Measurements from ENCODE around the gene THSD7B. TPM values are rescaled to one million over a fixed set of nuclear protein-coding genes. Genes with fewer than 3 reads are reported as not detected.

Gene THSD7B
- polyA plus RNA-seq, 1 donor from 2014 or later, result 0.46 TPM

DNA sequence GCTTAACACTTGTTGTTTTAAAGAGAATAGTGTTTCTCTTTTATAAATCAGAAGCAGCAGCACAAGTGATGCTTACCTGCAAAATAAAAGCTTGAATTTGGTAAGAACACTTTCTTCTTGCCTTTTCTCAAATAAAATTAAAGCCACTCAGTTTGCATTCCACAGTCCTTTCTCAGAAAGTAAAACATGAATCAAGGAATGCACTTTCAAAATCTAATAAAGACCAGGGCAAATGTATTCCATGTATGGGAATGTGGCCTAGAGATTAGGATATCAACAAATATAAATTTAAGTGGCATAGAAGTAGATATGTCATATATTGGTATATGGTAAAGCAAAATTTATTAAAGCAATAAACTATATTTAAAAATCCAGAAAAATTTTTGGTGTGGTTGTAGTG lies 352.8 kb downstream of the THSD7B start:
- H3K4me2 ChIP-seq (ENCODE audit: low read length), result no peak overlapping the region

DNA sequence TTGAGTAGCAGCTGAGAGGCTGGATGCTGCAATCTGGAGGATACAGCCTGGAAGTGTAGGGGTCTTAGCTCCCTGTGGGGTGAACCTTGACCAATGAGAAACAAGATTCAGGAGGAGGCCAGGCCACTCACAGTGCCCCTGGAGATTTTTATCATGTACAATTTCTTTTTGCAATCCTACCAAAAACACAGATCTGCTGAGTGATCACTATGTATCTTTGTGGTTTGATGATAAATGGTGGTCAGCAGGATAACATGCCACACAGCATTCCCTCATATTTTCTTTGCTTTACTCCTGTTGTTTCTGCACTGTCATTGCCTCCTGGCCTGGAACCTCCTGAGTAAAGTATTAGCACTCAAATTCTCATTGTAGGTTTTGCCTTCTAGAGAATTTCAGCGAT lies 357.9 kb downstream of the THSD7B start:
- Histone ChIP-seq H3K79me2 (replicated peaks; ENCODE audit: insufficient read depth, low read length) (no peaks in the 10 kb centered on the region), H3K9me3 (ENCODE audit: low read length) (no peaks in the 10 kb centered on the region), H4K20me1 (ENCODE audit: insufficient read depth) (no peaks in the 10 kb centered on the region), H3F3A (ENCODE audit: insufficient read depth, low read length, poor library complexity, severe bottlenecking) (no peaks in the 10 kb centered on the region), H2AFZ (ENCODE audit: low read depth, low read length) (no peak overlapping the region), H3K27ac (ENCODE audit: low read length) (no peak overlapping the region), H3K9ac (ENCODE audit: low read length) (no peak overlapping the region), H3K4me2 (ENCODE audit: low read length) (no peak overlapping the region), H3K36me3 (ENCODE audit: insufficient read depth, low read length) (no peaks in the 10 kb centered on the region), H3K27me3 (ENCODE audit: insufficient read depth, low read depth, low read length) (no peaks in the 10 kb centered on the region), H3K4me3 (ENCODE audit: low read length) (no peak overlapping the region), H3K9me2 (ENCODE audit: insufficient read depth, low read length) (no peaks in the 10 kb centered on the region)
- no peak for TF ChIP-seq MXI1 (conservative IDR thresholded peaks at IDR 0.05; ENCODE audit: poor library complexity, severe bottlenecking)
- TF ChIP-seq RAD21 (conservative IDR thresholded peaks at IDR 0.05), result no peak
- no peak for TF ChIP-seq EZH2 (IDR thresholded peaks at IDR 0.05; ENCODE audit: borderline replicate concordance, insufficient read depth, low read length, poor library complexity, severe bottlenecking)
- TF ChIP-seq EP300 (conservative IDR thresholded peaks at IDR 0.05; ENCODE audit: poor library complexity, severe bottlenecking), result no peak
- no peak for TF ChIP-seq POLR2AphosphoS5 (IDR thresholded peaks at IDR 0.05)
- TF ChIP-seq, protein P1, sequence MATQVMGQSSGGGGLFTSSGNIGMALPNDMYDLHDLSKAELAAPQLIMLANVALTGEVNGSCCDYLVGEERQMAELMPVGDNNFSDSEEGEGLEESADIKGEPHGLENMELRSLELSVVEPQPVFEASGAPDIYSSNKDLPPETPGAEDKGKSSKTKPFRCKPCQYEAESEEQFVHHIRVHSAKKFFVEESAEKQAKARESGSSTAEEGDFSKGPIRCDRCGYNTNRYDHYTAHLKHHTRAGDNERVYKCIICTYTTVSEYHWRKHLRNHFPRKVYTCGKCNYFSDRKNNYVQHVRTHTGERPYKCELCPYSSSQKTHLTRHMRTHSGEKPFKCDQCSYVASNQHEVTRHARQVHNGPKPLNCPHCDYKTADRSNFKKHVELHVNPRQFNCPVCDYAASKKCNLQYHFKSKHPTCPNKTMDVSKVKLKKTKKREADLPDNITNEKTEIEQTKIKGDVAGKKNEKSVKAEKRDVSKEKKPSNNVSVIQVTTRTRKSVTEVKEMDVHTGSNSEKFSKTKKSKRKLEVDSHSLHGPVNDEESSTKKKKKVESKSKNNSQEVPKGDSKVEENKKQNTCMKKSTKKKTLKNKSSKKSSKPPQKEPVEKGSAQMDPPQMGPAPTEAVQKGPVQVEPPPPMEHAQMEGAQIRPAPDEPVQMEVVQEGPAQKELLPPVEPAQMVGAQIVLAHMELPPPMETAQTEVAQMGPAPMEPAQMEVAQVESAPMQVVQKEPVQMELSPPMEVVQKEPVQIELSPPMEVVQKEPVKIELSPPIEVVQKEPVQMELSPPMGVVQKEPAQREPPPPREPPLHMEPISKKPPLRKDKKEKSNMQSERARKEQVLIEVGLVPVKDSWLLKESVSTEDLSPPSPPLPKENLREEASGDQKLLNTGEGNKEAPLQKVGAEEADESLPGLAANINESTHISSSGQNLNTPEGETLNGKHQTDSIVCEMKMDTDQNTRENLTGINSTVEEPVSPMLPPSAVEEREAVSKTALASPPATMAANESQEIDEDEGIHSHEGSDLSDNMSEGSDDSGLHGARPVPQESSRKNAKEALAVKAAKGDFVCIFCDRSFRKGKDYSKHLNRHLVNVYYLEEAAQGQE (IDR thresholded peaks at IDR 0.05; ENCODE audit: borderline replicate concordance), result no peak
- no peak for TF ChIP-seq SMC3 (conservative IDR thresholded peaks at IDR 0.05; ENCODE audit: poor library complexity)
- TF ChIP-seq, protein P2, sequence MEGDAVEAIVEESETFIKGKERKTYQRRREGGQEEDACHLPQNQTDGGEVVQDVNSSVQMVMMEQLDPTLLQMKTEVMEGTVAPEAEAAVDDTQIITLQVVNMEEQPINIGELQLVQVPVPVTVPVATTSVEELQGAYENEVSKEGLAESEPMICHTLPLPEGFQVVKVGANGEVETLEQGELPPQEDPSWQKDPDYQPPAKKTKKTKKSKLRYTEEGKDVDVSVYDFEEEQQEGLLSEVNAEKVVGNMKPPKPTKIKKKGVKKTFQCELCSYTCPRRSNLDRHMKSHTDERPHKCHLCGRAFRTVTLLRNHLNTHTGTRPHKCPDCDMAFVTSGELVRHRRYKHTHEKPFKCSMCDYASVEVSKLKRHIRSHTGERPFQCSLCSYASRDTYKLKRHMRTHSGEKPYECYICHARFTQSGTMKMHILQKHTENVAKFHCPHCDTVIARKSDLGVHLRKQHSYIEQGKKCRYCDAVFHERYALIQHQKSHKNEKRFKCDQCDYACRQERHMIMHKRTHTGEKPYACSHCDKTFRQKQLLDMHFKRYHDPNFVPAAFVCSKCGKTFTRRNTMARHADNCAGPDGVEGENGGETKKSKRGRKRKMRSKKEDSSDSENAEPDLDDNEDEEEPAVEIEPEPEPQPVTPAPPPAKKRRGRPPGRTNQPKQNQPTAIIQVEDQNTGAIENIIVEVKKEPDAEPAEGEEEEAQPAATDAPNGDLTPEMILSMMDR (IDR thresholded peaks at IDR 0.05; ENCODE audit: poor library complexity, severe bottlenecking), result no peak
- TF ChIP-seq TAF1 (IDR thresholded peaks at IDR 0.05; ENCODE audit: low read depth), result no peak

More for the DNA sequence above, 352.8 kb downstream of the THSD7B start:
- no peaks in the 10 kb centered on the region for H4K20me1 ChIP-seq (ENCODE audit: insufficient read depth)
- H3K79me2 ChIP-seq (replicated peaks; ENCODE audit: insufficient read depth, low read length), result no peaks in the 10 kb centered on the region
- H2AFZ ChIP-seq (ENCODE audit: low read depth, low read length), result no peak overlapping the region
- H3K27ac ChIP-seq (ENCODE audit: low read length), result no peak overlapping the region
- TF ChIP-seq EP300 (conservative IDR thresholded peaks at IDR 0.05; ENCODE audit: poor library complexity, severe bottlenecking), result no peak
- TF ChIP-seq MXI1 (conservative IDR thresholded peaks at IDR 0.05; ENCODE audit: poor library complexity, severe bottlenecking), result no peak
- no peak for TF ChIP-seq EZH2 (IDR thresholded peaks at IDR 0.05; ENCODE audit: borderline replicate concordance, insufficient read depth, low read length, poor library complexity, severe bottlenecking)
- no peak for TF ChIP-seq POLR2AphosphoS5 (IDR thresholded peaks at IDR 0.05)
- TF ChIP-seq TAF1 (IDR thresholded peaks at IDR 0.05; ENCODE audit: low read depth), result no peak
- no peak for TF ChIP-seq RAD21 (conservative IDR thresholded peaks at IDR 0.05)
- TF ChIP-seq, protein P2 (IDR thresholded peaks at IDR 0.05; ENCODE audit: poor library complexity, severe bottlenecking), result no peak
- no peak for TF ChIP-seq SMC3 (conservative IDR thresholded peaks at IDR 0.05; ENCODE audit: poor library complexity)
- TF ChIP-seq, protein P1 (IDR thresholded peaks at IDR 0.05; ENCODE audit: borderline replicate concordance), result no peak
- H3K9ac ChIP-seq (ENCODE audit: low read length), result no peak overlapping the region
- no peaks in the 10 kb centered on the region for H3F3A ChIP-seq (ENCODE audit: insufficient read depth, low read length, poor library complexity, severe bottlenecking)
- H3K36me3 ChIP-seq (ENCODE audit: insufficient read depth, low read length), result no peaks in the 10 kb centered on the region
- no peak overlapping the region for H3K4me3 ChIP-seq (ENCODE audit: low read length)
- no peaks in the 10 kb centered on the region for H3K9me2 ChIP-seq (ENCODE audit: insufficient read depth, low read length)
- no peaks in the 10 kb centered on the region for H3K9me3 ChIP-seq (ENCODE audit: low read length)
- no peaks in the 10 kb centered on the region for H3K27me3 ChIP-seq (ENCODE audit: insufficient read depth, low read depth, low read length)
